ES-I3 (cell line): ENCODE results near the gene SMARCA2.

ENCODE experiments used
- H3K36me3 ChIP-seq: 2 replicates; pipeline ENCODE4 v1.6.1; 2013; ENCODE audit warnings: mild to moderate bottlenecking, low read length, control low read depth, moderate library complexity; ENCODE audit not compliant: insufficient read depth
- H3K4me1 ChIP-seq: 2 replicates; pipeline ENCODE4 v1.6.1; 2013; ENCODE audit warnings: mild to moderate bottlenecking, control low read depth, low read length; ENCODE audit not compliant: insufficient read depth
- H3K9ac ChIP-seq: 2 replicates; pipeline ENCODE4 v1.6.1; 2013; ENCODE audit warnings: low read depth, mild to moderate bottlenecking, low read length, moderate library complexity
- H3K9me3 ChIP-seq: 2 replicates; pipeline ENCODE4 v1.6.1; 2013; ENCODE audit warnings: mild to moderate bottlenecking, low read length, moderate library complexity; ENCODE audit not compliant: control insufficient read depth, insufficient read depth

SMARCA2 gene

GRCh38 chr9:2119566-2119965 lies 104.4 kb downstream of the SMARCA2 start:
- H3K36me3 ChIP-seq, result no peaks in the 10 kb centered on the region; the same call in 1 of the 2 replicates

GRCh38 chr9:2120926-2121689 lies 106.0 kb downstream of the SMARCA2 start:
- H3K9ac ChIP-seq, result no peak overlapping the region

More at GRCh38 chr9:2119566-2119965, 104.4 kb downstream of the SMARCA2 start:
- Histone ChIP-seq H3K9me3 (no peaks in the 10 kb centered on the region), H3K4me1 (no peaks in the 10 kb centered on the region), H3K9ac (no peak overlapping the region)

GRCh38 chr9:2122299-2122698 lies 107.2 kb downstream of the SMARCA2 start:
- Histone ChIP-seq H3K4me1 (no peaks in the 10 kb centered on the region), H3K9ac (no peak overlapping the region), H3K36me3 (no peaks in the 10 kb centered on the region; the same call in 1 of the 2 replicates), H3K9me3 (no peaks in the 10 kb centered on the region)

More at GRCh38 chr9:2120926-2121689, 106.0 kb downstream of the SMARCA2 start:
- Histone ChIP-seq H3K4me1 (no peaks in the 10 kb centered on the region), H3K36me3 (no peaks in the 10 kb centered on the region; the same call in 1 of the 2 replicates), H3K9me3 (no peaks in the 10 kb centered on the region)

GRCh38 chr9:2125906-2126305 lies 110.8 kb downstream of the SMARCA2 start:
- no peaks in the 10 kb centered on the region; the same call in 1 of the 2 replicates for H3K36me3 ChIP-seq
- H3K4me1 ChIP-seq, result no peaks in the 10 kb centered on the region
- no peaks in the 10 kb centered on the region for H3K9me3 ChIP-seq
- no peak overlapping the region for H3K9ac ChIP-seq

GRCh38 chr9:2126331-2126803 lies 111.2 kb downstream of the SMARCA2 start:
- H3K9me3 ChIP-seq, result no peaks in the 10 kb centered on the region
- no peak overlapping the region for H3K9ac ChIP-seq
- H3K4me1 ChIP-seq, result no peaks in the 10 kb centered on the region
- no peaks in the 10 kb centered on the region; the same call in 1 of the 2 replicates for H3K36me3 ChIP-seq

GRCh38 chr9:2127486-2127885 lies 112.3 kb downstream of the SMARCA2 start:
- no peaks in the 10 kb centered on the region for H3K4me1 ChIP-seq
- H3K36me3 ChIP-seq, result no peaks in the 10 kb centered on the region; the same call in 1 of the 2 replicates
- H3K9me3 ChIP-seq, result no peaks in the 10 kb centered on the region
- H3K9ac ChIP-seq, result no peak overlapping the region

GRCh38 chr9:2128141-2128540 lies 113.0 kb downstream of the SMARCA2 start:
- no peaks in the 10 kb centered on the region; the same call in 1 of the 2 replicates for H3K36me3 ChIP-seq
- no peaks in the 10 kb centered on the region for H3K9me3 ChIP-seq
- H3K4me1 ChIP-seq, result no peaks in the 10 kb centered on the region
- H3K9ac ChIP-seq, result no peak overlapping the region

GRCh38 chr9:2128618-2129017 lies 113.5 kb downstream of the SMARCA2 start:
- Histone ChIP-seq H3K4me1 (no peaks in the 10 kb centered on the region), H3K9me3 (no peaks in the 10 kb centered on the region), H3K36me3 (no peaks in the 10 kb centered on the region; the same call in 1 of the 2 replicates), H3K9ac (no peak overlapping the region)

- H3K9ac ChIP-seq, result no peak overlapping the region
- no peaks in the 10 kb centered on the region for H3K4me1 ChIP-seq
- no peaks in the 10 kb centered on the region for H3K9me3 ChIP-seq
- no peaks in the 10 kb centered on the region for H3K36me3 ChIP-seq
Measured at GRCh38 chr9:2130941-2131340, 115.8 kb downstream of the SMARCA2 start.

- Histone ChIP-seq H3K4me1 (no peaks in the 10 kb centered on the region), H3K9me3 (no peaks in the 10 kb centered on the region), H3K36me3 (no peaks in the 10 kb centered on the region), H3K9ac (no peak overlapping the region)
Measured at GRCh38 chr9:2132484-2133082, 117.4 kb downstream of the SMARCA2 start.

GRCh38 chr9:2134391-2134790 lies 119.2 kb downstream of the SMARCA2 start:
- Histone ChIP-seq H3K9ac (no peak overlapping the region), H3K36me3 (no peaks in the 10 kb centered on the region), H3K9me3 (no peaks in the 10 kb centered on the region), H3K4me1 (no peaks in the 10 kb centered on the region)

- Histone ChIP-seq H3K9me3 (no peaks in the 10 kb centered on the region), H3K4me1 (no peaks in the 10 kb centered on the region; the same call in 1 of the 2 replicates), H3K36me3 (no peaks in the 10 kb centered on the region), H3K9ac (no peak overlapping the region)
Measured at GRCh38 chr9:2138646-2139045, 123.5 kb downstream of the SMARCA2 start.

- Histone ChIP-seq H3K4me1 (no peaks in the 10 kb centered on the region; the same call in 1 of the 2 replicates), H3K9me3 (no peaks in the 10 kb centered on the region), H3K9ac (no peak overlapping the region), H3K36me3 (no peaks in the 10 kb centered on the region)
Measured at GRCh38 chr9:2140600-2141223, 125.6 kb downstream of the SMARCA2 start.

- Histone ChIP-seq H3K9ac (no peak overlapping the region), H3K4me1 (peaks cover 3% of the 10 kb centered on the region; the same call in 1 of the 2 replicates), H3K36me3 (no peaks in the 10 kb centered on the region), H3K9me3 (no peaks in the 10 kb centered on the region)
Measured at GRCh38 chr9:2142212-2142611, 127.1 kb downstream of the SMARCA2 start.
